NCI-H187 (cell line): Measurements from ENCODE around the gene ABLIM2.
A peak's percentile ranks its signal among the peaks of the same experiment; 100 is the strongest.
"Not testable (repeated sequence)": the region's sequence is repeated elsewhere in the genome, so short reads cannot be mapped to it uniquely, and the experiment has no call there.

Experiments used
- DNase-seq, 2 experiments: peaks; one replicate each; lab custom pipeline; 2025; lab: John Stamatoyannopoulos, UW

ABLIM2 gene

GRCh38 chr4:7939377-7940108 lies 219.1 kb downstream of the ABLIM2 start, which contains the start of gene AFAP1:
TSS of gene AFAP1 (minus strand) at chr4:7939861. CDS start at chr4:7872078, 67,783 bp downstream.
- peak; percentile 84 to 94 for DNase-seq

GRCh38 chr4:7938609-7939376 lies 219.8 kb downstream of the ABLIM2 start:
- no peak for DNase-seq

- no peak for DNase-seq
Observed at GRCh38 chr4:7938266-7938608, 220.4 kb downstream of the ABLIM2 start.

GRCh38 chr4:7937006-7937405 lies 221.6 kb downstream of the ABLIM2 start:
- no peak for DNase-seq

GRCh38 chr4:7933651-7934510 lies 224.7 kb downstream of the ABLIM2 start:
- DNase-seq: no peak

- no peak for DNase-seq
Observed at GRCh38 chr4:7932287-7932686, 226.3 kb downstream of the ABLIM2 start.

GRCh38 chr4:7929118-7929951 lies 229.3 kb downstream of the ABLIM2 start:
- no peak for DNase-seq

- DNase-seq: no peak
Observed at GRCh38 chr4:7928711-7929110, 229.9 kb downstream of the ABLIM2 start.

GRCh38 chr4:7926822-7927221 lies 231.8 kb downstream of the ABLIM2 start:
- DNase-seq: no peak

GRCh38 chr4:7924570-7924969 lies 234.0 kb downstream of the ABLIM2 start:
- no peak for DNase-seq

GRCh38 chr4:7924163-7924562 lies 234.4 kb downstream of the ABLIM2 start:
- no peak for DNase-seq

- DNase-seq: no peak
Observed at GRCh38 chr4:7922466-7922865, 236.1 kb downstream of the ABLIM2 start.

- DNase-seq: no peak
Observed at GRCh38 chr4:7918981-7919380, 239.6 kb downstream of the ABLIM2 start.

- not testable (repeated sequence) for DNase-seq
Observed at GRCh38 chr4:7918187-7918586, 240.4 kb downstream of the ABLIM2 start.

GRCh38 chr4:7917669-7918068 lies 240.9 kb downstream of the ABLIM2 start:
- no peak for DNase-seq

- no peak for DNase-seq
Observed at GRCh38 chr4:7915875-7916242, 242.8 kb downstream of the ABLIM2 start.
